Measurements from ENCODE around the gene GSTA4.

GSTA4 gene, protein sequence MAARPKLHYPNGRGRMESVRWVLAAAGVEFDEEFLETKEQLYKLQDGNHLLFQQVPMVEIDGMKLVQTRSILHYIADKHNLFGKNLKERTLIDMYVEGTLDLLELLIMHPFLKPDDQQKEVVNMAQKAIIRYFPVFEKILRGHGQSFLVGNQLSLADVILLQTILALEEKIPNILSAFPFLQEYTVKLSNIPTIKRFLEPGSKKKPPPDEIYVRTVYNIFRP

DNA sequence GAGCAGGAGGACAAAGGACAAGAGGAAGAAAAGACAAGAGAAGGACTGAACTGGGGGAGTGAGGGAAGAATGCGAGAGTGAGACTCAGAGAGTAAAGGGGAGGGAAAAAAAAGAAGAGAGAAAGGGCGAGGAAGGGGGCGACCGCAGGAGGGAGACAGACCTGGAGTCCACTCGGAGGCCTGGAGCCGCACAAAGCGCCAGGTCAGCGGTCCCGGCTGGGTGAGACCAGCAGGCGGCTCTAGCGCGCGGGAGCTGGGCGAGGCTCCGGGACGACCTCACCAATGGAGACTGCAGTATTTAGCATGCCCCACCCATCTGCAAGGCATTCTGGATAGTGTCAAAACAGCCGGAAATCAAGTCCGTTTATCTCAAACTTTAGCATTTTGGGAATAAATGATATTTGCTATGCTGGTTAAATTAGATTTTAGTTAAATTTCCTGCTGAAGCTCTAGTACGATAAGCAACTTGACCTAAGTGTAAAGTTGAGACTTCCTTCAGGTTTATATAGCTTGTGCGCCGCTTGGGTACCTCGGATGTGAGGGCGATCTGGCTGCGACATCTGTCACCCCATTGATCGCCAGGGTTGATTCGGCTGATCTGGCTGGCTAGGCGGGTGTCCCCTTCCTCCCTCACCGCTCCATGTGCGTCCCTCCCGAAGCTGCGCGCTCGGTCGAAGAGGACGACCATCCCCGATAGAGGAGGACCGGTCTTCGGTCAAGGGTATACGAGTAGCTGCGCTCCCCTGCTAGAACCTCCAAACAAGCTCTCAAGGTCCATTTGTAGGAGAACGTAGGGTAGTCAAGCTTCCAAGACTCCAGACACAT lies at the start of gene GSTA4:
Gene GSTA4 (minus strand): TSS at position 196 of the 824 bp plus-strand sequence. CDS start 1,041 bp downstream, outside the sequence.
- peak; percentile 97 for DNase-seq (ENCODE audit: low spot score)

- no peak for DNase-seq (ENCODE audit: low spot score)
Measured at GRCh38 chr6:53044572-53044971, 49.5 kb upstream of the GSTA4 start.

DNA sequence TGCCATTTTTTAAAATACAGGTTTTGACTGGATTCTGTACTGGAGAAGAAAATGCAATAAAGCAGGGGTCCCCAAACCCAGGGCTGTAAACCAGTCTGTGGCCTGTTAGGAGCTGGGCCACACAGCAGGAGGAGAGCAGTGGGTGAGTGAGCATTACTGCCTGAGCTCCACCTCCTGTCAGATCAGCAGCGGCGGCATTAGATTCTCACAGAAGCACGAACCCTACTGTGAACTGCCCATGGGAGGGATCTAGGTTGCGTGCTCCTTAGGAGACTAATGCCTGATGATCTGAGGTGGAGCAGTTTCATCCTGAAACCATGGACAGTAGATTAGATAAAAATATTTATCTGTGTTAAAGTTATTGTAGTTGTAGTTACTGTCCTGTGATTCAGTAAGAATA lies 49.0 kb upstream of the GSTA4 start:
- no peak for DNase-seq (ENCODE audit: low spot score)

DNA sequence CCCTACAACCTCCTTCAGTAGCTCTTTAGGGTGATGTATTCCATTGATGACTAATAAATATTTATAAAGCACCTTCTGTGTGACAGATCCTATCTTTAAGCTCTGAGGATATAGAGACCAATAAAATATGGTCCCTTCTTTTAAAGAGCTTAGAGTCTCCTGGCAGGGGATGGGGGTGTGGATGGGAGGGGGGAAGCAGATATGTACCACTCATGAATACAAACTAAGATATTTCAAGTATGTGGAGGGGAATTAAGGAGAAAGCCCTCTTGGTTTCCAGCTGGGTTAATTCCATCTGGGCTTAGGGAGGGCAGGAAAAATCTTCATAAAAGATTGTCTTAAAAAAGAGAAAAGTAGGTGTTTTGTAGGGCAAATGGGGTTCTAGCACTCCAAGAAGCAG lies 48.5 kb upstream of the GSTA4 start:
- peak; percentile 65 for DNase-seq (ENCODE audit: low spot score)

- peak; percentile 71 for DNase-seq (ENCODE audit: low spot score)
Measured at GRCh38 chr6:53042112-53042511, 47.0 kb upstream of the GSTA4 start.

GRCh38 chr6:53041356-53041755 lies 46.3 kb upstream of the GSTA4 start:
- DNase-seq (ENCODE audit: low spot score): peak; percentile 18

- DNase-seq (ENCODE audit: low spot score): no peak
Measured at GRCh38 chr6:53038596-53038995, 43.5 kb upstream of the GSTA4 start.

- DNase-seq (ENCODE audit: low spot score): no peak
Measured at GRCh38 chr6:53038141-53038540, 43.1 kb upstream of the GSTA4 start.

GRCh38 chr6:53035549-53036213 lies 40.6 kb upstream of the GSTA4 start:
- DNase-seq (ENCODE audit: low spot score): no peak

- peak; percentile 50 for DNase-seq (ENCODE audit: low spot score)
Measured at GRCh38 chr6:53033764-53034163, 38.7 kb upstream of the GSTA4 start.

GRCh38 chr6:53032849-53033248 lies 37.8 kb upstream of the GSTA4 start:
- DNase-seq (ENCODE audit: low spot score): peak; percentile 10

DNA sequence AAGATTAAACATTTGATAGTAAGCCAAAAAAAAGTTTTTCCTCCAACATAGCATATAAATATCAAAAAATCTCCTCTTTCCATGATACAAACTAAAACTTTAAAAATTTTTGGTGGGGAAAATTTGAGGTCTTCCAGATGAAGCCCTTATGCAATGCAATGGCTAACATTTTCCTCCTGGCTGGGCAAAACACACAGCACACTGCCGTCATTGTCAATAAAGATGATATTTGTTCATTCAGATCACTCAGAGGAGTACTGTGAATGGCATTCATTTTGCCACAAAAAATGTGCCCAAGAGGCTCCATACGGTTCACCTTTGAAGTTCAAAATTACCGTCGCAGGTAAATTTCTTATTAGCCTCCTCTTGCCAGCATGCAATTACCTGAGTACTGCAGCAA lies 36.2 kb upstream of the GSTA4 start:
- no peak for DNase-seq (ENCODE audit: low spot score)

- DNase-seq (ENCODE audit: low spot score): no peak
Measured at GRCh38 chr6:53029761-53030160, 34.7 kb upstream of the GSTA4 start.

- no peak for DNase-seq (ENCODE audit: low spot score)
Measured at GRCh38 chr6:53029257-53029656, 34.2 kb upstream of the GSTA4 start.

GRCh38 chr6:53028467-53028866 lies 33.4 kb upstream of the GSTA4 start:
- DNase-seq (ENCODE audit: low spot score): no peak

GRCh38 chr6:53027131-53027718 lies 32.1 kb upstream of the GSTA4 start:
- DNase-seq (ENCODE audit: low spot score): no peak

GRCh38 chr6:53026526-53026925 lies 31.4 kb upstream of the GSTA4 start:
- DNase-seq (ENCODE audit: low spot score): no peak

DNA sequence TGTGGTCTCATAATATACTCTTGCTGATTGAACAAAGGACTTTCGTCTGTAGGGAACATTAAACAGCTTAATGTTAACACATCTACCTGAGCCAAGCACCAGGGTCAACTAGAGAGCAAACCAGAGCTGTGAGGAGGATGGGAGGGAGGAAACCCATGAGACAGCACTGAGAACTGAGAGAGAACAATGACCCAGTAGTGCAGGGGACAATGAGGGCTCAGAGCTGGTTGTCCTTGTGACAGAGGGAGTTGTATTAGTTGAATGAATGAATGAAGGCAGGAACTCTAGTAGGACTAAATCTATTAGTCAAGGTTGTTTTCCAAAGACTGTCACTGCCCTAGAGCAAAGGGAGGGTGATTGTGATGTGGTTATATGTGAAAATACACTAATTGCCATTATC lies 28.2 kb upstream of the GSTA4 start:
- DNase-seq (ENCODE audit: low spot score): no peak

DNA sequence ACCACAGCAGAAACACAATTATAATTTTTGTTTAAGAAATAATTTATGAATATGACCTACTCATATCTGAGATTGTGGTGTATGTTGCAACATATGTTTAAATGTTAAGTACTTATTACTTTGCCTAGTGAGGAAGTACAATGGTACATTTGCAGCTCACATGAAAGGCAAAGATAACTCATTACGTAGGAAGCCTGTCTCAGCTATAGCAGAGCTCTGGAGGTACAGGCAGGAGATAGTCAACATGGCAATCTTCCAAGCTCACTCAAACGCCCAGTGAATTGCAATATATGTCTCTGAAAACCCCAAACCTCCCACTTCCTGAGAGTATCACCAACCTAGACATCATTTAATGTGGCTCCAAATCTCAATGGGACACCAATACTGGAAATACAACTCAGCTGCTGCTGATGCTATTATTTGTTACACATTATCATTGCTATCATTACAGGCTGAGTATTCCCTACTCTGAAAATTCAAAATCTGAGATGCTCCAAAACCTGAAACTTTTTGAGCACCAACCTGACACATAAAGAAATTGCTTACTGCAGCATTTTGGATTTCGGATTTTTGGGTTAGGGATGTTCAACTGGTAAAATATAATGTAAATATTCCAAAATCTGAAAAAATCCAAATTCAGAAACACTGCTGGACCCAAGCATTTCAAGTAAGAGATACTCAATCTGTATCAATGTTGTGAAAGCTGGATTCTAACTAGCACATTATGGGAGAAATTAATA lies 25.1 kb upstream of the GSTA4 start:
- no peak for DNase-seq (ENCODE audit: low spot score)

DNA sequence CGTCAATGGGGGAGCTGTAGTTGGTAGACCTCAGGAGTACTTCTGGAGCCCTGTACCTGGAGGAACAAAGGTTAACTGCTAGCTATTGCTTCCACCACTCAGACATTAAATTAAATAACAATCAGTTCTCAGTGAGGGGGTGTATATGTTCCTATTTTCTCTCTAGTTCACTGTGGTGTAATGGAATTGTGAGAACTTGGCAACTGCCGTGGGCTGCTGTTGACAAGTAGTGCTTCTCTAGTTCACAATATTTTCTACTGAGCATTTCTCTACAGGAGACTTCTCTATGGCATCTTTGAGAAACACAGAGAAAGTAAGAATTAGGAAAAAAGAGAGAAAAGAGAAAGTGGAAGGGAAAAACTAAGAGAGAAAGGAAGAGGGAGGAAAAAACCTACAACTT lies 23.4 kb upstream of the GSTA4 start:
- no peak for DNase-seq (ENCODE audit: low spot score)

GRCh38 chr6:53015486-53015885 lies 20.4 kb upstream of the GSTA4 start:
- DNase-seq (ENCODE audit: low spot score): no peak

DNA sequence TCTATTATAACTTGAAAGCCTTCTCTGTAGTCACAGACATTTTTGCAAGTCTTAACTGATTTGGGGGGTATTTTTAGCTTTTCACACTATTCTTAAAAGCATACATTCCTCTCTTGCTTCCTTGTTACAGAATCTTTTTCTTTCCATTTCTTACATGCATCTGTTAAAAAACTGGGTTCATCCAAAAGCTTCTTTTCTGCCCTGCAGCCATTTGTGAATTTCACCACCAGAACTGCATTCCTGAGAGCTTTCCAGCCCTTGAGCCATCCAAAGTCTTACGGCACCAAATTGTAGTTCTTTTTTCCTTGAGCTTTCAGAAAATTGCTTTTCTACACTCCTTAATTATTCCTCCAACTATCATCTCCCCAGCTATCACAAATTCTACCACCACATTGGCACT lies 19.7 kb upstream of the GSTA4 start:
- DNase-seq (ENCODE audit: low spot score): peak; percentile 28

Data from AG08395 (cell line).